Testis (tissue), 2 donors: ENCODE results near the gene NRARP.

Experiments used
- CTCF ChIP-seq, 3 experiments: fragments of 450-650 bp in 2 of 3; fragments of 200-600 bp in 1 of 3; sonication (generic) in 1 of 3; IDR thresholded peaks; one replicate each; pipeline ENCODE4 v1.5.1; 2016 to 2019; ENCODE audit warnings: antibody characterized with exemption in 3 of 3, mild to moderate bottlenecking in 2 of 3, moderate library complexity in 1 of 3
- POLR2A ChIP-seq: fragments of 450-650 bp; IDR thresholded peaks from one replicate; pipeline ENCODE4 v1.6.1; 2017; ENCODE audit warnings: antibody characterized with exemption, mild to moderate bottlenecking, moderate library complexity

GRCh38 chr9:137299938-137300337 lies 2.1 kb downstream of the NRARP start:
- TF ChIP-seq CTCF (IDR thresholded peaks at IDR 0.05): no peak
- no peak for TF ChIP-seq POLR2A
